ENCODE measurements around the gene KRTAP2-3. TPM values are rescaled to one million over a fixed set of nuclear protein-coding genes. Genes with fewer than 3 reads are reported as not detected.
"Not testable (repeated sequence)": the region's sequence is repeated elsewhere in the genome, so short reads cannot be mapped to it uniquely, and the experiment has no call there.

The KRTAP2-3 gene
- total RNA-seq, 1 experiment from 2014 or later: not detected

- Histone ChIP-seq H3K4me2 (ENCODE audit: low read depth, low read length, poor library complexity, severe bottlenecking) (no peak overlapping the region), H3K27ac (ENCODE audit: low read length) (no peak overlapping the region), H3K79me2 (ENCODE audit: low read length) (no peaks in the 10 kb centered on the region), H2AFZ (ENCODE audit: low read length) (no peak overlapping the region), H3K9me2 (replicated peaks; ENCODE audit: insufficient read depth, low read length) (no peaks in the 10 kb centered on the region), H3K36me3 (ENCODE audit: insufficient read depth, low read length) (no peaks in the 10 kb centered on the region), H4K20me1 (ENCODE audit: insufficient read depth, low read depth, low read length) (no peaks in the 10 kb centered on the region), H3K9me3 (ENCODE audit: low read length) (no peaks in the 10 kb centered on the region), H3K27me3 (ENCODE audit: low read length) (no peaks in the 10 kb centered on the region), H3K4me3 (ENCODE audit: low read length) (no peak overlapping the region), H3K9ac (ENCODE audit: low read length) (no peak overlapping the region), H3K4me1 (ENCODE audit: low read length) (no peaks in the 10 kb centered on the region)
- no peak for DNase-seq
These were observed 16.9 kb upstream of the KRTAP2-3 start for GRCh38 chr17:41076788-41077187.

GRCh38 chr17:41073676-41074075 lies 13.8 kb upstream of the KRTAP2-3 start:
- Histone ChIP-seq H3K27me3 (ENCODE audit: low read length) (no peaks in the 10 kb centered on the region), H3K36me3 (ENCODE audit: insufficient read depth, low read length) (no peaks in the 10 kb centered on the region), H3K9me2 (replicated peaks; ENCODE audit: insufficient read depth, low read length) (no peaks in the 10 kb centered on the region), H3K9ac (ENCODE audit: low read length) (no peak overlapping the region), H3K4me3 (ENCODE audit: low read length) (no peak overlapping the region), H3K27ac (ENCODE audit: low read length) (no peak overlapping the region), H3K4me1 (ENCODE audit: low read length) (no peaks in the 10 kb centered on the region), H3K79me2 (ENCODE audit: low read length) (no peaks in the 10 kb centered on the region), H4K20me1 (ENCODE audit: insufficient read depth, low read depth, low read length) (no peaks in the 10 kb centered on the region), H3K9me3 (ENCODE audit: low read length) (no peaks in the 10 kb centered on the region), H2AFZ (ENCODE audit: low read length) (no peak overlapping the region), H3K4me2 (ENCODE audit: low read depth, low read length, poor library complexity, severe bottlenecking) (no peak overlapping the region)
- no peak for DNase-seq

- H2AFZ ChIP-seq (ENCODE audit: low read length): no peak overlapping the region
- no peak overlapping the region for H3K4me2 ChIP-seq (ENCODE audit: low read depth, low read length, poor library complexity, severe bottlenecking)
- H3K27me3 ChIP-seq (ENCODE audit: low read length): no peaks in the 10 kb centered on the region
- no peaks in the 10 kb centered on the region for H3K4me1 ChIP-seq (ENCODE audit: low read length)
- no peaks in the 10 kb centered on the region for H3K79me2 ChIP-seq (ENCODE audit: low read length)
- H3K36me3 ChIP-seq (ENCODE audit: insufficient read depth, low read length): no peaks in the 10 kb centered on the region
- no peaks in the 10 kb centered on the region for H3K9me2 ChIP-seq (replicated peaks; ENCODE audit: insufficient read depth, low read length)
- H4K20me1 ChIP-seq (ENCODE audit: insufficient read depth, low read depth, low read length): no peaks in the 10 kb centered on the region
- H3K4me3 ChIP-seq (ENCODE audit: low read length): no peak overlapping the region
- H3K27ac ChIP-seq (ENCODE audit: low read length): no peak overlapping the region
- no peak overlapping the region for H3K9ac ChIP-seq (ENCODE audit: low read length)
- DNase-seq: no peak
- no peaks in the 10 kb centered on the region for H3K9me3 ChIP-seq (ENCODE audit: low read length)
These were observed 11.9 kb upstream of the KRTAP2-3 start for GRCh38 chr17:41071606-41072360.

GRCh38 chr17:41069031-41069430 lies 9.1 kb upstream of the KRTAP2-3 start:
- Histone ChIP-seq H2AFZ (ENCODE audit: low read length) (no peak overlapping the region), H3K79me2 (ENCODE audit: low read length) (no peaks in the 10 kb centered on the region), H3K9me3 (ENCODE audit: low read length) (no peaks in the 10 kb centered on the region), H3K4me1 (ENCODE audit: low read length) (no peaks in the 10 kb centered on the region), H4K20me1 (ENCODE audit: insufficient read depth, low read depth, low read length) (no peaks in the 10 kb centered on the region), H3K27me3 (ENCODE audit: low read length) (no peaks in the 10 kb centered on the region), H3K36me3 (ENCODE audit: insufficient read depth, low read length) (no peaks in the 10 kb centered on the region), H3K4me3 (ENCODE audit: low read length) (no peak overlapping the region), H3K4me2 (ENCODE audit: low read depth, low read length, poor library complexity, severe bottlenecking) (no peak overlapping the region), H3K9me2 (replicated peaks; ENCODE audit: insufficient read depth, low read length) (no peaks in the 10 kb centered on the region), H3K27ac (ENCODE audit: low read length) (no peak overlapping the region), H3K9ac (ENCODE audit: low read length) (no peak overlapping the region)
- no peak for DNase-seq

DNA sequence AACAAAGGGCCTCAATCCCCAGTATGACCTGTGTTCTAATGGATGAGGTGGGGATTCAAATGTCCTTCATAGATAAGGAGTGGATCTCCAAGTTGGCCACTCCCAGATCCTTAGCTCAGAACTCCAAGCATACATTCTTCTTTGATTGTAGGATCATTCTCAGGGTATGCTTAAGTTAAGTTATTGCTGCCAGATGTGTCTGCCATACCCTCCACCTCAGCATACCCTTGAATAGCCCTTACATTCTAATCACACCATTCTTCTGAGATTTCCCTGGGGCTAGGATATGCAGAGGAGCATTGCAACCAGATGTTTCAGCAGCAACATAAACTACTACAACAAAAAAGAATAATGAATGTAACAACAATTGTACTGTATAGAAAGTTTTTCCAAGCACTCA lies 7.4 kb upstream of the KRTAP2-3 start:
- Histone ChIP-seq H2AFZ (ENCODE audit: low read length) (no peak overlapping the region), H3K36me3 (ENCODE audit: insufficient read depth, low read length) (no peaks in the 10 kb centered on the region), H3K9ac (ENCODE audit: low read length) (no peak overlapping the region), H3K9me3 (ENCODE audit: low read length) (no peaks in the 10 kb centered on the region), H3K4me1 (ENCODE audit: low read length) (no peaks in the 10 kb centered on the region), H3K27ac (ENCODE audit: low read length) (no peak overlapping the region), H3K4me3 (ENCODE audit: low read length) (no peak overlapping the region), H3K9me2 (replicated peaks; ENCODE audit: insufficient read depth, low read length) (no peaks in the 10 kb centered on the region), H4K20me1 (ENCODE audit: insufficient read depth, low read depth, low read length) (no peaks in the 10 kb centered on the region), H3K79me2 (ENCODE audit: low read length) (no peaks in the 10 kb centered on the region), H3K27me3 (ENCODE audit: low read length) (no peaks in the 10 kb centered on the region), H3K4me2 (ENCODE audit: low read depth, low read length, poor library complexity, severe bottlenecking) (no peak overlapping the region)
- DNase-seq: no peak

DNA sequence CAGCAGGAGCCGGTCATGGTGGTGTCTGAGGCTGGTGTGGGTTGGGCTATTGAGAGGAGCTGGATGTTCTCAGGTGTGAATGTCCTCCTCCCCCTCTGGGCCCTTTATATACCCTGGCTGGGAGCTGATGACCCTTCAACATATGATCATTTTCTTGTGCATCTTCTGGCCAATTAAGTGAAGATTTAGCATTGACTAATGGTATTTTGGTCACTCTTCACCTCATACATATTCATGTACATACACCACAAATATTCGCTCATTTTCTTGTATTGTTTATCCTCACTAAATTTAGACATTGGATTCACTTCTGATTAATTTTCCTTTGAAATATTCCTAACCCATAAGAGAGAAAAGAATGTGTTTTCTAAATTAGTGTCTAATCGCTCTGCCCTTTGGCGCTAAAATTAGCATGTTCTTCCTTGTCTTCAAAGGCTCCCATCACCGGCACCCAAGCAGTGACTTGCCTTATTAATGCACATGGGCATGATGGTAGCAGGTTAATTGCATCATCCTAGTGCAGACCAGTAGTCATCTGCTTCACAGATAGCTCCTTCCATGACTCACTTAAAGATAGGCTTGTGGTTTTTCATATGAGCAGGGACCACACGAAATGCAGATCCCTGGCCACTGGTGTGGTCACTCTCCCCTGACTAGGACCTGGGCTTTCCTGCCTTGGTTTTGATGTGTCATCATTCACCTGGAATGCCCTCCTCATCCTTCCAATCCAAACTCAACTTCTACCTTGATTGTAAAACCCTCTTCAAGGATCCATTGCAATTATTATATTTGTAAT lies 6.1 kb upstream of the KRTAP2-3 start, which contains the start of gene KRTAP2-4:
Gene KRTAP2-4, minus strand, starts transcription at position 51 of the 796 bp plus-strand sequence. Its CDS starts 34 bp downstream, at position 17.
- H3K27ac ChIP-seq (ENCODE audit: low read length): no peak within 1 kb of the TSS
- H3K36me3 ChIP-seq (ENCODE audit: insufficient read depth, low read length): no peaks in the 10 kb centered on the region
- no peaks in the 10 kb centered on the region for H3K9me3 ChIP-seq (ENCODE audit: low read length)
- H2AFZ ChIP-seq (ENCODE audit: low read length): no peak within 1 kb of the TSS
- H3K27me3 ChIP-seq (ENCODE audit: low read length): no peaks in the 10 kb centered on the region
- H3K4me1 ChIP-seq (ENCODE audit: low read length): no peaks in the 10 kb centered on the region
- H4K20me1 ChIP-seq (ENCODE audit: insufficient read depth, low read depth, low read length): no peaks in the 10 kb centered on the region
- H3K79me2 ChIP-seq (ENCODE audit: low read length): no peaks in the 10 kb centered on the region
- no peaks in the 10 kb centered on the region for H3K9me2 ChIP-seq (replicated peaks; ENCODE audit: insufficient read depth, low read length)
- no peak within 1 kb of the TSS for H3K4me2 ChIP-seq (ENCODE audit: low read depth, low read length, poor library complexity, severe bottlenecking)
- H3K4me3 ChIP-seq (ENCODE audit: low read length): no peak within 1 kb of the TSS
- H3K9ac ChIP-seq (ENCODE audit: low read length): no peak within 1 kb of the TSS
- DNase-seq: no peak

- H3K4me3 ChIP-seq (ENCODE audit: low read length); H3K4me1 ChIP-seq (ENCODE audit: low read length); H3K27me3 ChIP-seq (ENCODE audit: low read length); H3K9me2 ChIP-seq (replicated peaks; ENCODE audit: insufficient read depth, low read length); H3K9ac ChIP-seq (ENCODE audit: low read length); H3K27ac ChIP-seq (ENCODE audit: low read length); DNase-seq; H3K36me3 ChIP-seq (ENCODE audit: insufficient read depth, low read length); H3K4me2 ChIP-seq (ENCODE audit: low read depth, low read length, poor library complexity, severe bottlenecking); H2AFZ ChIP-seq (ENCODE audit: low read length); H3K79me2 ChIP-seq (ENCODE audit: low read length); H4K20me1 ChIP-seq (ENCODE audit: insufficient read depth, low read depth, low read length); H3K9me3 ChIP-seq (ENCODE audit: low read length): not testable (repeated sequence)
These were observed 5.2 kb upstream of the KRTAP2-3 start for GRCh38 chr17:41065016-41065689.

- Histone ChIP-seq H3K4me3 (ENCODE audit: low read length) (no peak overlapping the region), H2AFZ (ENCODE audit: low read length) (no peak overlapping the region), H4K20me1 (ENCODE audit: insufficient read depth, low read depth, low read length) (no peaks in the 10 kb centered on the region), H3K9me3 (ENCODE audit: low read length) (no peaks in the 10 kb centered on the region), H3K27ac (ENCODE audit: low read length) (no peak overlapping the region), H3K4me1 (ENCODE audit: low read length) (no peaks in the 10 kb centered on the region), H3K79me2 (ENCODE audit: low read length) (no peaks in the 10 kb centered on the region), H3K27me3 (ENCODE audit: low read length) (no peaks in the 10 kb centered on the region), H3K9ac (ENCODE audit: low read length) (no peak overlapping the region), H3K4me2 (ENCODE audit: low read depth, low read length, poor library complexity, severe bottlenecking) (no peak overlapping the region), H3K36me3 (ENCODE audit: insufficient read depth, low read length) (no peaks in the 10 kb centered on the region), H3K9me2 (replicated peaks; ENCODE audit: insufficient read depth, low read length) (no peaks in the 10 kb centered on the region)
- no peak for DNase-seq
These were observed 4.4 kb upstream of the KRTAP2-3 start for GRCh38 chr17:41064301-41064700.

Measured in Karpas-422 (cell line).